Activated T-cell treated with anti-CD3 and anti-CD28 coated beads, Interleukin-2, amount 50 U/mL, for 72 hours (primary cell): Measurements from ENCODE around the gene OR10A2. TPM values are rescaled to one million over a fixed set of nuclear protein-coding genes. Genes with fewer than 3 reads are reported as not detected.
A peak's percentile ranks its signal among the peaks of the same experiment; 100 is the strongest.
"Not testable (repeated sequence)": the region's sequence is repeated elsewhere in the genome, so short reads cannot be mapped to it uniquely, and the experiment has no call there.

Experiments
- ATAC-seq, 2 donors: fragments of 150-1000 bp; cut with Tn5 transposase; replicated peaks in 1 of 2; 2 replicates each; pipeline ENCODE4 v1.10.0; 2021; ENCODE audit warnings: moderate library complexity in 2 of 2, mild to moderate bottlenecking in 1 of 2
- DNase-seq, 2 donors: peaks; one replicate each; pipeline ENCODE4 v3.0.0; 2021 to 2022; ENCODE audit warnings: mixed read lengths in 1 of 2
- H3K27ac Mint-ChIP-seq: one replicate; pipeline ENCODE4 v1.8.0; 2022; ENCODE audit warnings: mild to moderate bottlenecking, moderate library complexity, mixed read lengths
- H3K27me3 Mint-ChIP-seq: one replicate; pipeline ENCODE4 v1.8.0; 2022; ENCODE audit warnings: low read depth, mixed read lengths
- H3K36me3 Mint-ChIP-seq, 2 donors: one replicate each; pipeline ENCODE4 v1.8.0; 2022; ENCODE audit warnings: mixed read lengths in 2 of 2, mild to moderate bottlenecking in 1 of 2; ENCODE audit not compliant: insufficient read depth in 2 of 2
- H3K4me1 Mint-ChIP-seq: one replicate; pipeline ENCODE4 v1.8.0; 2022; ENCODE audit warnings: low read depth, mixed read lengths
- H3K4me3 Mint-ChIP-seq, 2 donors: one replicate each; pipeline ENCODE4 v1.8.0; 2022; ENCODE audit warnings: mild to moderate bottlenecking in 2 of 2, mixed read lengths in 2 of 2, moderate library complexity in 2 of 2
- H3K9me3 Mint-ChIP-seq, 2 donors: one replicate each; pipeline ENCODE4 v1.8.0; 2022; ENCODE audit warnings: mixed read lengths in 2 of 2
- total RNA-seq, 2 donors: library from RNA; stranded (reverse); gene quantifications; one replicate each; pipeline ENCODE4 v1.2.3, GENCODE V29; 2022

The OR10A2 gene
- total RNA-seq, 2 donors from 2014 or later: not detected

GRCh38 chr11:6894097-6894496 lies 31.2 kb downstream of the OR10A2 start:
- Mint-ChIP-seq H3K4me3 (no peak overlapping the region), H3K4me1 (no peaks in the 10 kb centered on the region), H3K27ac (no peak overlapping the region), H3K27me3 (peaks cover 13% of the 10 kb centered on the region), H3K9me3 (no peaks in the 10 kb centered on the region), H3K36me3 (no peaks in the 10 kb centered on the region)
- DNase-seq (no peak), ATAC-seq (no peak)

- no peaks in the 10 kb centered on the region for H3K4me1 Mint-ChIP-seq
- no peak for DNase-seq
- no peak overlapping the region for H3K4me3 Mint-ChIP-seq
- peaks cover 13% of the 10 kb centered on the region for H3K27me3 Mint-ChIP-seq
- peak; percentile 73 to 76 for ATAC-seq
- H3K27ac Mint-ChIP-seq: no peak overlapping the region
- H3K9me3 Mint-ChIP-seq: no peaks in the 10 kb centered on the region
- H3K36me3 Mint-ChIP-seq: no peaks in the 10 kb centered on the region
Measured at GRCh38 chr11:6895010-6895409, 32.2 kb downstream of the OR10A2 start.

GRCh38 chr11:6898911-6899310 lies 36.1 kb downstream of the OR10A2 start:
- no peaks in the 10 kb centered on the region for H3K4me1 Mint-ChIP-seq
- no peak for DNase-seq
- H3K4me3 Mint-ChIP-seq: no peak overlapping the region
- H3K27ac Mint-ChIP-seq: no peak overlapping the region
- peaks cover 13% of the 10 kb centered on the region for H3K27me3 Mint-ChIP-seq
- no peaks in the 10 kb centered on the region for H3K36me3 Mint-ChIP-seq
- ATAC-seq: no peak
- H3K9me3 Mint-ChIP-seq: no peaks in the 10 kb centered on the region

GRCh38 chr11:6900327-6900999 lies 37.6 kb downstream of the OR10A2 start:
- Mint-ChIP-seq H3K27me3 (peaks cover 13% of the 10 kb centered on the region), H3K9me3 (no peaks in the 10 kb centered on the region), H3K4me1 (no peaks in the 10 kb centered on the region), H3K4me3 (no peak overlapping the region), H3K36me3 (no peaks in the 10 kb centered on the region), H3K27ac (no peak overlapping the region)
- DNase-seq (no peak), ATAC-seq (no peak)

GRCh38 chr11:6904804-6905203 lies 41.9 kb downstream of the OR10A2 start:
- H3K9me3 Mint-ChIP-seq, DNase-seq, H3K4me3 Mint-ChIP-seq, H3K4me1 Mint-ChIP-seq, H3K27me3 Mint-ChIP-seq, H3K27ac Mint-ChIP-seq, H3K36me3 Mint-ChIP-seq, ATAC-seq: not testable (repeated sequence)

GRCh38 chr11:6911378-6911777 lies 48.5 kb downstream of the OR10A2 start:
- Mint-ChIP-seq H3K27me3 (no peaks in the 10 kb centered on the region), H3K9me3 (peaks cover 0 to 1% of the 10 kb centered on the region in 2 donors), H3K4me1 (no peaks in the 10 kb centered on the region), H3K4me3 (no peak overlapping the region), H3K36me3 (no peaks in the 10 kb centered on the region), H3K27ac (no peak overlapping the region)
- DNase-seq (no peak), ATAC-seq (no peak)

GRCh38 chr11:6911948-6912347 lies 49.1 kb downstream of the OR10A2 start:
- no peak for DNase-seq
- no peak for ATAC-seq
- Mint-ChIP-seq H3K4me1 (no peaks in the 10 kb centered on the region), H3K4me3 (no peak overlapping the region), H3K9me3 (peaks cover 0 to 1% of the 10 kb centered on the region in 2 donors), H3K36me3 (no peaks in the 10 kb centered on the region), H3K27me3 (no peaks in the 10 kb centered on the region), H3K27ac (no peak overlapping the region)

GRCh38 chr11:6919698-6920097 lies 56.8 kb downstream of the OR10A2 start:
- Mint-ChIP-seq H3K4me1 (no peaks in the 10 kb centered on the region), H3K36me3 (peaks cover 0 to 1% of the 10 kb centered on the region in 2 donors), H3K9me3 (peaks cover 0 to 2% of the 10 kb centered on the region in 2 donors), H3K27me3 (peaks cover 23% of the 10 kb centered on the region), H3K4me3 (no peak overlapping the region), H3K27ac (no peak overlapping the region)
- ATAC-seq: no peak
- DNase-seq: no peak

- DNase-seq (no peak), ATAC-seq (no peak)
- Mint-ChIP-seq H3K27me3 (peaks cover 29% of the 10 kb centered on the region), H3K4me1 (peaks cover 2% of the 10 kb centered on the region), H3K9me3 (peaks cover 0 to 2% of the 10 kb centered on the region in 2 donors), H3K27ac (no peak within 1 kb of the TSS), H3K4me3 (no peak within 1 kb of the TSS), H3K36me3 (peaks cover 0 to 1% of the 10 kb centered on the region in 2 donors)
Measured at GRCh38 chr11:6920702-6921101, 57.8 kb downstream of the OR10A2 start, which contains the start of gene OR2D3. Gene OR2D3 (plus strand): TSS chr11:6921002. CDS start chr11:6921002, 0 bp downstream.

Other genes with a start within 250 kb of the OR10A2 start
- gene TPP1, start 243.6 kb upstream of the OR10A2 start, total RNA-seq: 10 to 100 TPM; 56.0 to 62.1 TPM
- 1 to 10 TPM; 2.1 to 2.9 TPM for gene DCHS1, start 207.2 kb upstream of the OR10A2 start, total RNA-seq
- gene MRPL17, start 179.7 kb upstream of the OR10A2 start, total RNA-seq: 10 to 100 TPM; 38.2 to 39.8 TPM
- gene OR2AG2, start 91.1 kb upstream of the OR10A2 start, total RNA-seq: under 1 TPM in 1 of 2 donors, not detected in 1; 0.19 TPM
- gene OR2AG1, start 80.0 kb upstream of the OR10A2 start, total RNA-seq: not detected
- gene OR6A2, start 63.4 kb upstream of the OR10A2 start, total RNA-seq: under 1 TPM in 1 of 2 donors, not detected in 1; 0.07 TPM
- not detected for gene OR10A5, start 17.4 kb upstream of the OR10A2 start, total RNA-seq
- gene OR10A4, start 13.6 kb downstream of the OR10A2 start, total RNA-seq: not detected
- under 1 TPM in 1 of 2 donors, not detected in 1; 0.29 TPM for gene OR2D2, start 29.4 kb downstream of the OR10A2 start, total RNA-seq
- gene OR2D3, start 57.9 kb downstream of the OR10A2 start, total RNA-seq: not detected
- gene ZNF215, start 63.4 kb downstream of the OR10A2 start, total RNA-seq: 1 to 10 TPM in 1 of 2 donors, under 1 TPM in 1; 0.23 to 1.4 TPM
- under 1 TPM in 1 of 2 donors, not detected in 1; 0.10 TPM for gene ZNF214, start 157.3 kb downstream of the OR10A2 start, total RNA-seq
- gene NLRP14, start 157.4 kb downstream of the OR10A2 start, total RNA-seq: under 1 TPM in 1 of 2 donors, not detected in 1; 0.12 TPM
- gene RBMXL2, start 225.9 kb downstream of the OR10A2 start, total RNA-seq: not detected